Hippocampal formation (tissue), 2 donors: ENCODE measurements around the gene DNAJC7.
"Not testable (repeated sequence)": the region's sequence is repeated elsewhere in the genome, so short reads cannot be mapped to it uniquely, and the experiment has no call there.

Source experiments
- DNase-seq, 2 donors: peaks; one replicate each; lab custom pipeline; 2025; lab: John Stamatoyannopoulos, UW

DNAJC7 gene

DNA sequence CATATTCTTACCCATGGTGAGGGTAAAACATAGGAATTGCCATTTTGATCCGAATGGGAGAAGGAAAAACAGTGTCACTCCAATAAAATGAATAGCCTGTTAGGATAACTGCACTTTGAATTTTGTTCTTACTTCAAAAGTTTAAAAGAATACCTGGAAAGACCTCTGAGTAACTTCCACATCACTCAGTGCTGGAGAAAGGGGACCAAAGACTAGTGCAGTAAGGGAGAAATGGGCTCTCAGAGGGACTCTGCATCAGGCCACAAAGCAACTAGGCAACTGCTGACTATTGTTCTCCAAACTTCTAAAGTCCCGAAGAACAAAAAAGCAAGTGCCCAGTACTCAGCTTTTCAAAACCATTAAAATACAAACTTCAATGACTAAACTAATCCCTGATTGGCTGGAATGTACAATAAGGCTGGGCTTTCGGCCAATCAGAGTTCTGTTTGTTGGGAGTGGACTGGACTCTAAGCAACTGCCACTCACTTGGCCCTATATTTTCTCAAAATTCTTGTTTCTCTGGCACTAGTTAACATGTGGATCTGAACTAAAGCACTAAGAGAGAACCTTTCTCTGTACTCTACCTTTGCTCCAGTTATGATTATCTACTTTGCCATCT, 6.2 kb downstream of the DNAJC7 start:
- DNase-seq, result no peak

- DNase-seq, result not testable (repeated sequence)
Measured at GRCh38 chr17:42010266-42010680, 7.0 kb downstream of the DNAJC7 start.

GRCh38 chr17:42009170-42009569, 8.1 kb downstream of the DNAJC7 start:
- peak; percentile 72 to 84 for DNase-seq

DNA sequence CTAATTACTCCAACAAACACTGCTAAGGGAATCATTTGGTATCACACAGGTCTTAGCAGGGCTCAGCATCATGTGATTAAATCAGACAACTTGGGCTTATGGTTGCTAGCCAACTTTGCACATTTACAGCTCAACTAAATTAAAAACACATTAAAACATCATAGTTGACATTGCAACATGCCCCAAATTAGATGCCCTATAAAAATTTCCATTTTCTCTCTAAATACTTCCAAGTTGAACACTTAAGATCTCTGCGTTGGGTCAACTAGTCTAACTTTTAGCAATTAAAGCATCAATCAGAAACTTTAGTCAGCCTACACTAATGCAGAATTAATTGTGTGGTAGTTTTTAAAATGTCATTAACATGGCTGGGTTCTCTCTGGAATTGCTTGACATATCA, 12.1 kb downstream of the DNAJC7 start:
- DNase-seq, result no peak

DNA sequence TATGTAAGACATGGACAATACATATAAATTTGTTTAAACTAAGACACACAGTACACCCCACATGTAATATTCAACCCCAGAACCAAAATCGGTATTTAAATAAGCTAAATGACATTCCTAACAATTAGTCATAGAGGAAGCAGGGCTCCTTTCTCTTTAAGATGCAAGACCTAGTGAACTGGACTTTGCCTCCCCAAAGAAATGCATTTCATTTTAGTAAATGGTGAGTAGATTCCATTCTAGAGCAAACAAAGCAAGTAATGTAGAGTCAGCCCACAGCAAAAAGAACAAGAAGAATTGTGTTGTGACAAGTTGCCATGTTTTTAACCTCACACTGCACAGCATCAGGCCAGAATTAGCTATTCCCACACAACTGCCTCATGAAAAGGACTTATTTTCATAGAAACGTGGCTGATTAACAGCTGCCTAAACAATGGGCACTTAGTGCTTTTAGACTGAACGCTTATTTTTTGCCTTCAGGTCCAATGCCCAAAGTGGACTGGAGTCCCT, 14.4 kb downstream of the DNAJC7 start:
- peak in 1 of 2 donors; percentile 50 for DNase-seq

- no peak for DNase-seq
Measured at GRCh38 chr17:42002175-42002791, 15.0 kb downstream of the DNAJC7 start.

DNA sequence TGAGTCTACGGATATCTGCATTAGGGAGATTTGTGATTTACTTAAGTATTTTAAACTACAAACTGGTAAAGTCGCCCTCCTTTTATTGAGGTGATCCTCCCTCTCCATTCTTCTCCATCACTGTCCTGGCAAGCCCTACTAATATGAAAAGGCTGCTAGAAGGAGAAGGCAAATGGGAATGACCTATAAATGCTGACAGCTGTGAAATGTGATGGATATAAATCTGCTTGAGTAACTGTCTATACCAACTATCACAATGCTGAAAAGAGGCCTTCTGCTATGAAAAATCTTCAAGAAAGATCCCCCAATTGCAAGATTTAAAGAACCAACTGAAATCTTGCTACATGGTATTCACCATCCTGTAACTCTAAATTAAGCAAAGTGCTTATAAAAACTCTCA, 15.5 kb downstream of the DNAJC7 start:
- DNase-seq, result no peak

GRCh38 chr17:42000413-42001133, 16.7 kb downstream of the DNAJC7 start:
- no peak for DNase-seq

DNA sequence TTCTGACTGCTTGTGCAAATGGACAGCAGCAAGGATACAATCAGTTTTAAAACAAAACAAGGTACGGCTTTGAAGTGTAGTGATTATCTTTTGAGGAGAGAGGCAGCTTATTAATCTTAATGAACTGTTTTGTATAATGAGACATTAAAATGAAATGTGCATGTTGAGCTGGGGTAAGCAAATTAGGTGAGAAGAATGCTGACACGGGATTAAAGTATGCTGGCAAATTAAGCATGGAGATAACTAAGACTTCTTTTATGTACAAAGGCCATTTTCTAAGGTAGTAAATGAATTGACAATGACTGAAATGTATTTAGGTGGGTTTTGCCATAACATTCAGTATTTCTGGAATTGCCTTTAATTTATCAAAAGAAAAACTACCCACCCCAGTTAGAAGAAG, 18.7 kb downstream of the DNAJC7 start:
- no peak for DNase-seq

- DNase-seq, result no peak
Measured at GRCh38 chr17:41996855-41997164, 20.4 kb downstream of the DNAJC7 start.

DNA sequence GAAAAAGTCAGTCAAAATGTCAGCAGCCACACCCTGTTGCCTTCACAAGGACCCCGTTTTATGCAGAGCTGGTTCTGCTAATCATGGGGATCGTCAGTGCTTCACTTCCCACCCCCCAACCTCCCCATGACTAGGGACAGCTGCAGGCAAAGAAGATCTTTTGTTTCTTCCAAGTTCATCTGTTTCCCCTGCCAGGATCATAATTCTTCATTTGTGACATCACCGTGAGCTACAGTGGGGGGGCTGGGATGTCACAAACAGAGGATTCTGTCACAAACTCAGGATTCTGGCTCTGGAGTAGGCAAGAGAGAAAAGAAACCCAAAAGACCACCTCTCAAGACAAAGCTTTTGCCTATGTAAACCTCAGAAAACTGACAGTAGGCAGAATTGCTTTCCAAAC, 24.7 kb downstream of the DNAJC7 start:
- peak; percentile 78 to 84 for DNase-seq

DNA sequence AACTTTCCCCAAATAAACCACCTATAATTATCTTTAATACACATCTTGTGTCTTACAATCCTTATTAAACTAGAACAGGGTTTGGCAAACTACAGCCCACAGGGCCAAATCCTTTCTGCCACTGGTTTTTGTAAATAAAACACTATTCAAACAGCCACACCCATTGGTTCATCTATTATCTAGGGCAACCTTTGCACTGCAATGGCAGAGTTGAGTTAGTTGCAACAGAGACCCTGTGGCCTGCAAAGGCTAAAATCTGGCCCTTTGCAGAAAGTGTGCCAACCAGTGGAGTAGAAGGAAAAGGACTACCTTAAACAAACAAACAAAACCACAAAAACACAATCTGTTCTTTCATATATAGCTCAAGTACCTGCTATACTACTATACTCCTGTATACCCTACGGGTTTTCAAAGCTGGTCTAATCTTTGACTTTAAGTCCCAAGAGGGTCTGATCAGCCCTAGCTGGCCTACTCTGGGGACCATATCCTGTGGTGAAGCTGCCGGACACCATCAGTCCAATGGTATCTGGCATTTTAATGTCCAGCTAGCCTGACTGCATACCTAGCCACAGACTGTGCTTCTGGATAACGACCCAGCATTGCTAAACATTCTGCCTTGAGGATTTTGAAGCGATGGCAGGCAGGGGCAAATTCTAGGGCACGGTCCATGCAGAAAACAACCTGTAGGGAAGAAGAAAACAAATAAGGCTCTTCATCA, 27.4 kb downstream of the DNAJC7 start:
- DNase-seq, result no peak

DNA sequence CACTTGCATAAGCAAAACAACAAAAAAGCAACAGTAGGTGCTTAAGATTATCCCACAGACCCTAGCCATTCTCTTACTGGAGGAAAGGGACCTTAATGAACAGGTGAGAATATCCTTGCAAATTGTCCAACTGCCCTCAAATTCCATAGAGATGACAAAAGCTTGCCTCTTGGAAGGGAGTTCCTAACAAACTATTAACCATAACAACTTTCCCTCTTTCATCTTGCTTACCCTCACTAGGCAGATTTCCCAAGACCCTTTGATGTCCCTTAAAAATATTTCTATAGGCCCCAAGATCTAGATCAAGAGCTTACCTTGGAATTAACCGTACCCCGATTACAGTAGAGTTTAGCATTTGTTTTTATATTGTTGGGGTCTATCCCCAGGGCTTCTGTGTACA, 28.8 kb downstream of the DNAJC7 start:
- DNase-seq, result no peak

GRCh38 chr17:41987642-41988041, 29.6 kb downstream of the DNAJC7 start:
- DNase-seq, result no peak

DNA sequence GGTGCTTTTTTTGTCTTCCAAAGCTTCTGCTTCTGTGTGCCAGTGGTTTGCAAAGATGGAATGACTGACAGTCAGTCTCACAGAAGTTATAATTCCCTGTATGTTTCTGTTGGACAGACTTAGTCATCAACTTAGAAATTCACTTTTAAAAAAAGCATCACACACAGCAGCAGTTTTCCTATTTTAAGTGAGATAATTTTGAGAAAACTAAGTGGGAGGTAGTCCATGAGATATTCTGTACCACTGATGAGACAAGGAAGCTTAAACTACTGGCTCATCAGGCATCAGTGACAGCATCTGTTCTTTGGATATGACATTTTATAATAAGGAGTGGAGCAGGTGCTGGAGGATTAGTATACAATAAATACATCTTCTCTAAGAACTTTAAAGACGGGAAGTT, 30.6 kb downstream of the DNAJC7 start:
- DNase-seq, result no peak

DNA sequence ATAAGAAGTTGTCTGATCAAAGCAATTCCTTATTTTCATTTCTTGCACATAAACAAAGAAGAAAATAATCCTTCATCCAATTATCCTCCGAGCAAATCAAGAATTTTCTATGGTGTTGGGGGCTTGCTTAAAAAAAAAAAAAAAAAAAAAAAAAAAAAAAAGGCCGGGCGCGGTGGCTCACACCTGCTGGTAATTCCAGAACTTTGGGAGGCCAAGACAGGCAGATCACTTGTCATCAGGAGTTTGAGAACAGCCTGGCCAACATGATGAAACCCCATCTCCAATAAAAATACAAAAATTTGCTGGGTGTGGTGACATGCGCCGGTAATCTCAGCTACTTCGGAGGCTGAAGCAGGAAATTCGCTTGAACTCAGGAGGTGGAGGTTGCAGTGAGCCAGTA, 31.3 kb downstream of the DNAJC7 start:
- no peak for DNase-seq

DNA sequence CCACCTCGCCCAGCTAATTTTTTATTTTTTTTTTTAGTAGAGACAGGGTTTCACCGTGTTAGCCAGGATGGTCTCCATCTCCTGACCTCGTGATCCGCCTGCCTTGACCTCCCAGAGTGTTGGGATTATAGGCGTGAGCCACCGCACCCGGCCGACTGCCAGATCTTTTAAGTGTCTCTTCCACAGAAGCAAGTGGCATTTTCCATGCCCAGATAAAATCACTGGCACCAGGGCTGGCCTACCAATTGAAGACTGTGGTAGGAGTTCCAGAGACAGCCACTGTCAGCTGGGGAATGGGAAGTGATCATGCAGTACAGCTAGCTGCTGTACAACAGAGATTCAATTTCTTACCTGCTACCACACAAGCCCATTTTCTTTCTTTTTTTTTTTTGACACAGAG, 32.8 kb downstream of the DNAJC7 start:
- DNase-seq, result no peak

DNA sequence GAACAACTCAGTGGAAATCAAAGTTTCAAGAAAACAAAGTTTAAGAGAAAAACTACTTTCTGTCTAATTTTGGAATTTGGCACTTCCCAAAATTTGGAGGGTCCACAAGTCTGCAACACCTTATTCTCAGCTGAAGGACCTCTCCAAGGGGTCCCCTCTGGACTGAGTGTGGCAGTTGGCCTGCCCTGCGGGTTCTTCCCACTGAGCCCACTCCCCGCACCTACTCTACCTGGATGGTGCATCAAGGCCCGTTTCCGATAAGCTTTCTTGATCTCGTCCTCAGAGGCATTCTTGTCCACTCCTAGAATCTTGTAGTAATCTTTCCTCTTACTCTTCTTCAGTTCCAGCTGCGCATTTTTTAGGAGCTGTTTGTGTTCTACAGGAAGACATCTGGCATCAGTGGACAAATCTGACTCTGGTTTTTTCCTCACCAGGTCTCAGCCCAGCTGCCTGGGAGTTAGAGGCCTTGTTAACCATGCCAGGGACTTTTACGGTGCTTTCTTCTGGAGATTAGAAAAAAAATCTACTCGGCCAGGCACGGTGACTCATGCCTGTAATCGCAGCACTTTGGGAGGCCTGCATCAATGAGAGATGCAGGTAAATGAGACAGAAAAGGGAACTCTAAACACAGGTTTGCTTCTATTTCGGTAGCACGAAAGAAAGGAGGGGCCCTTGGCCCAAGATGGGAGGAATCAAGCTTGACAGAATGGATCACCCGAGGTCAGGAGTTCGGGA, 35.0 kb downstream of the DNAJC7 start:
- DNase-seq, result no peak

- DNase-seq, result no peak
Measured at GRCh38 chr17:41977991-41978390, 39.2 kb downstream of the DNAJC7 start.

- no peak for DNase-seq
Measured at GRCh38 chr17:41976142-41976768, 41.0 kb downstream of the DNAJC7 start.
